ENCODE data around the gene ST8SIA5.

The ST8SIA5 gene

GRCh38 chr18:46622999-46623398 is 133.9 kb downstream of the ST8SIA5 start:
- peak; percentile 11 for DNase-seq

GRCh38 chr18:46622451-46622850 is 134.4 kb downstream of the ST8SIA5 start:
- DNase-seq: no peak

- DNase-seq: no peak
These were observed 135.0 kb downstream of the ST8SIA5 start for GRCh38 chr18:46621871-46622270.

GRCh38 chr18:46621111-46621766 is 135.6 kb downstream of the ST8SIA5 start:
- no peak for DNase-seq

- no peak for DNase-seq
These were observed 137.3 kb downstream of the ST8SIA5 start for GRCh38 chr18:46619559-46619958.

Measured in RPMI8226 (cell line).